ENCODE results near the gene FNDC11.

The FNDC11 gene

DNA sequence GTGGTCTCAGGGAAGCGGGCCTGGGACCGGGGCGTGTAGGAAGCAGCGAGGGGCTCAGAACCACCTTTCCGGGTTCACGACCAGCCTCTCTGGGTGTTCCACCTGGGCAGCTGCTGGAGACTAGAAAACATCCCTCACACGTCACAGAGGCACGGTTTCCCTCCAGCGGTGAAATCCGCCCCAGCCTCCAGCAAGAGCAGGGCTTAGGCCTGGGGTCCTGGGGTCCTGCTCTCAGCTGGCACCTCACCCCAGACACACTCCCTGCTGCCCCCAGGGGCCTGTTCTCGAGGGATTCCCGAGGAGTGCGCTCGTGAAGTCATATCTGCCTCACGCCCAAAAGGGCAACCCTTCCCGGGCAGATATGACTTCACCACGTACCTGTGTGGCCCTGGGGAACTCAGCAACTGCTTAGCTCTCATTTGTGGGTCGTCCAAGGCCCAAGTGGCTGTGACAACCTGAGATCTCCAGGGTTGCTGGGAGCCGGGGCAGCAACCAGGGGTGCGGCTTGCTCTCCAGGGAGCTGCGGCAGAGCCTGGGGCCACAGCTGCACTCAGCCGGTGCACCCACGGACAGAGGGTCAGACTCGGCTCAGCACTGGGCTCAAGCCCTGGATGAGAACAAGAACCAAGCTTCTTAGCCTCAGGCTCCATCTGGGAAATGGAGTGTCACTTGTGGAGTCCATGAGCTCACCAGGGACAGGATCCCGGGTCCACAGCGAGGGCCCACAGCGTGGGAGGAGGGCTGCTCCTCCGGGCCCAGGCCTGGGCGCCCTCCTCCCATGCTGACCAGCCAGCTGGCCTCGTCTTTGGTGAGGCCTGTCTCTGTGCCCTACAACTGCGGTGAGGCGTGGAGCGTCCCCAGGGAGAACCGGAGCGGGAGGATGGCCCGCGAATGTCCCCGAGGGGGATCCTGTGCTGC is 661 bp downstream of the FNDC11 start:
- DNase-seq = peak; percentile 40

DNA sequence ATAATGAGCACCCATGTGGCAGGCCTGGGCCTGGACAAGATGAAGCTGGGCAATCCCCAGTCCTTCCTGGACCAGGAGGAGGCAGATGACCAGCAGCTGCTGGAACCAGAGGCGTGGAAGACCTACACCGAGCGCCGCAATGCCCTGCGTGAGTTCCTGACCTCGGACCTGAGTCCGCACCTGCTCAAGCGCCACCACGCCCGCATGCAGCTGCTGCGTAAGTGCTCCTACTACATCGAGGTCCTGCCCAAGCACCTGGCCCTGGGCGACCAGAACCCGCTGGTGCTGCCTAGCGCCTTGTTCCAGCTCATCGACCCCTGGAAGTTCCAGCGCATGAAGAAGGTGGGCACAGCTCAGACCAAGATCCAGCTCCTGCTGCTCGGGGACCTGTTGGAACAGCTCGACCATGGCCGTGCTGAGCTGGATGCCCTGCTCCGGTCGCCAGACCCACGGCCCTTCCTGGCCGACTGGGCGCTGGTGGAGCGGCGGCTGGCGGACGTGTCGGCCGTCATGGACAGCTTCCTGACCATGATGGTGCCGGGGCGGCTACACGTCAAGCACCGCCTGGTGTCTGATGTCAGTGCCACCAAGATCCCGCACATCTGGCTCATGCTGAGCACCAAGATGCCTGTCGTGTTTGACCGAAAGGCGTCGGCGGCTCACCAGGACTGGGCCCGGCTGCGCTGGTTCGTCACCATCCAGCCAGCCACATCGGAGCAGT is 1.9 kb downstream of the FNDC11 start:
- no peak for DNase-seq

DNA sequence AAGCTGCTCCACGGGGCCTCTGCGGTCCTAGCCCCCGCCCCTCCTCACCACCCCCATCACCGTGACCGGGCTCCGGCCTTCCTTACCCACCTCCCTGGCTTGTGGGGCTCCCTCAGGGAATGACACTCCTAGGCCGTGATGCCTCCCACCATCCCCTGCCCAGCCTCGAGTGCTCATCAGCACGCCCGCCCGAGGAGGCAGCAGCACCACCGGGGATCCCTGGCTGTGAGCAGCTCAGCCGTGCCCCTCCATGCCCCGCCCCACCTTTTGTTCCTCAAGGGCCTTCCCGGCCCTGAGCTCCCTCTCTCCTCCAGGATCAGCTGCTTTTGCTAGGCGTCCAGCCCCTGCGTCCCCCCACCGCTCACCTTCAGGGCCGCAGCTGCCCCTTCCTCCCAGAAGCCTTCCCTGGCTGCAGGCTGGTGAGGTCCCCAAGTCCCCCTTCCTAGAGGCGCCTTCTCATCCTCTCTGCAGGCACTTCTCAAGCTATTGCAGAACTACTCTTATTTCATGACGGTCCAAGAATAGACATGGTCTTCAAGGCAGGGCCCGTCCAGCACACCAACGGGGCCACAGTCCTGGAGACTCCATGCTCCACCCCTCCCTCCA is 3.0 kb downstream of the FNDC11 start:
- DNase-seq = no peak

DNA sequence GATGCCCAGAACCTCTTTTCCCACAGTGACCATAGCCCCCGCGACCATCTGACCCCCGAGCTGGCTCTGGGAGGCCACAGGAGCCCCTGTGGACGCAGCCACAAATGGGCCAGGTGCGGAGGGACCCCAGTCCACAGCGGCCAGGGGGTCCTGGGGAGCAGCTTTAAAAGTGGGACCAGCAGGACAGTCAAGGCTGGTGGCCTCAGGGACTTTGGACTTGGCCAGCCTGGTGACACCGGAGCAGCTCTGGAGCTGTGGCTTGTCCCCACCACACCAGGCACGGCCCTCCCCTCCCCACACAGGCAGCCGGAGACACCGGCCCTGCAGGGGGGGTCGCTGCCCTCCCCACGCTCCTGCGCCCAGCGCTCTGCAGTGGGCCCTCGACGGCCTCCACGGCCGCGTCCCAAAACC is 3.5 kb downstream of the FNDC11 start:
- no peak for DNase-seq

DNA sequence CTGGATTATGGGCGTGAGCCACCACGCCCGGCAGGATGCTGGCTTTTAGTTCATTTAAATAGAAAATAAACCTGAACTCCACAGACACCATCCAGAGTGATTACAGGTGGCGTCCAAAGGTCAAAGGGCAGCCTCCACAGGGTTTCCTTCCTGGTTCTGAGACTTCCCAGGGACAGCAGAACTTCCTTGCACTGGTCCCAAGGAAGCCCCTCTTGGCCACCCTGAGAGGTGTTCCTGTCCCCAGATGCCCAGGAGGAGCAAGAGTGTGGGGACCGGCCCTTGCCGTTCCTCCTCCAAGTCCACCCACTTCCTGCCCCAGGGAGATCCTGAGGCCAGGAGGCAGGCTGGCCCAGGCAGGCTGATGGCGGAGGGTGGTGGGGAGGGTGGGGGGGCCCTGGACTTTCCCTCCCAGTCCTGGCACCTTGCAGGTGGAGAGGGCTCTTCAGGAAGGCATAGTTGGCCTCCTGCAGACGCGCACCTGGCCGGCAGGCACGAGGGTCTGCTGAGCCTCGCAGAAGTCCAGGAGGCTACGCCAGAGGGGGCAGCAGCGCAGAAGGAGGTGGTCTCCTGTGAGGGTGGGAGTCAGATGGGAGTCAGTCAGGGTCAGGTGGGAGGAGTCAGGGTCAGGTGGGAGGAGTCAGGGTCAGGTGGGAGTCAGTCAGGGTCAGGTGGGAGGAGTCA is 5.0 kb downstream of the FNDC11 start:
- no peak for DNase-seq

DNA sequence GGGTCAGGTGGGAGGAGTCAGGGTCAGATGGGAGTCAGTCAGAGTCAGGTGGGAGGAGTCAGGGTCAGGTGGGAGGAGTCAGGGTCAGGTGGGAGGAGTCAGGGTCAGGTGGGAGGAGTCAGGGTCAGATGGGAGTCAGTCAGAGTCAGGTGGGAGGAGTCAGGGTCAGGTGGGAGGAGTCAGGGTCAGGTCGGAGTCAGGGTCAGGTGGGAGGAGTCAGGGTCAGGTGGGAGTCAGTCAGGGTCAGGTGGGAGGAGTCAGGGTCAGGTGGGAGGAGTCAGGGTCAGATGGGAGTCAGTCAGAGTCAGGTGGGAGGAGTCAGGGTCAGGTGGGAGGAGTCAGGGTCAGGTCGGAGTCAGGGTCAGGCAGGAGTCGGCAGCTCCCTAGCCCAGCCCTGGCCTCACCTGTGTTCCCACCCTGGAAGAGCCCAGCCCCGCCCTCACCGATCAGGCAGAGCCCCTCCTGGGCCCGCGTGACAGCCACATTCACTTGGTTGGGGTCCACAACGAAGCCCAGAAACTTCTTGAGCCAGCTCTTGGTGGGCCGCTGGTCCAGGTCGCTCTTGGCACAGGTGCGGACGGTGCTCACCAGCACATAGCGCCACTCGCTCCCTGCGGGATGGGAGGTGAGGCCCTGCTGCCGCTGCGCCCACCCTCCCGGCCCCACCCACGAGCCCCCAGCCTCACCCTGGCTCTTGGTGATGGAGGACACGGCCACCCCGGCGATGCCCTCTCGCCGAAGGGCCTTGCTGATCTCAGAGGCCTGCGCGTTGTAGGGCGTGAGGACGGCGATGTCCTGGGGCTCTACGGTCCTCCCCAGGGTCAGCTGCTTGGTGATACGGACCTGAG is 5.8 kb downstream of the FNDC11 start:
- DNase-seq = peak; percentile 74

DNA sequence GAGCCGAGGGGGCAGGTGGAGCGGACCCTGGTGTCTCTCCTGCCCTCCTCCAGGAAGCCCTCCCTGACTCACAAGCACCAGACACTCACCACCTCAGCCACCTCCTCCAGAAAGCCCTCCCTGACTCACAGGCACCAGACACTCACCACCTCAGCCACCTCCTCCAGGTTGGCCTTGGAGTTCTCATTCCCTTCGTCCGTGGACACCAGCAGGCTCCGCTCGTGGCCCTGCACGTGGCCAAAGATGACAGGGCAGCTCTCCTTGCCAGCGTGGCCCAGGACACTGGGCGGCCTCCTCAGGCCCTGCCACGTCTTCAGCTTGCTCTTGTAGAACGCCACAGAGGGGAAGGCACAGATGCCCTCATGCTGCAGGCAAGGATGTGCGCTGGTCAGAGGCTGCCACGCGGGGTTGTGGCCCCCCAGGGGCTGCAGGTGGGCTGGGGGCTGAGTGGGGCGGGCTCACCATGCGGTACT is 6.4 kb downstream of the FNDC11 start:
- DNase-seq = no peak

DNA sequence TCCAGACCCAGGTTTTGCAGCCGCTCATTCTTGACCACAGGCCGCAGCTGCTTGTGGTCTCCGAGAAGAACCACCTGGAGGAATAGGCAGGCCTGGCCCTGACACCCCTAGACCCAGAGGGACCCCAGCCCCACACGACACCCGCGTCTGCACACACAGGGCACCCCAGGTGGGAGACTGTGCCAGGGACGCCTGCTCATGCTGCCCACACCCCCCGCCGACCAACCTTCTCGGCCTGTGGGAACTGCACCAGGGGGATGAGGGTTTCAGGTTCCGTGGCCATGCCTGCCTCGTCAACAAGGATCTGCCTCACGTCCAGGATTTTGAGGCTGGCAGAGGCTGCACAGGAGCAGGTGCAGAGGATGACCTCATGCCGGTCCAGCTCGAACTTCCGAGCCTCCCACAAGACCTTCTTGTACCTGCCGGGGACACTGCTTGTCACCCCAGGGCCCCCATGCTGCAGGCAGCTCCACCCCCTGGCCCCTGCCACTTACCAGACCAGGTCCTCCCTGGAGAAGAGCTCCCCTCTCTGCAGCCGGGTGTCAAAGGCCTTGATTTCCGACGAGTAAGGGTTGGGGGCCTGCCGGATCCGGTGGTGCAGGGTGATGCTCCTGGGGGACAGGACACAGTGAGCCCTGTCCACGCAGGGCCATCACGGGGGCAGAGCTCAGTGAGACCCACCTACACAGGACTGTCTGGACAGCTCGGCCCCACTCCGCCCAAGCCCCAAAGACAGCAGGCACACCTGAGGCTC is 7.1 kb downstream of the FNDC11 start:
- no peak for DNase-seq

DNA sequence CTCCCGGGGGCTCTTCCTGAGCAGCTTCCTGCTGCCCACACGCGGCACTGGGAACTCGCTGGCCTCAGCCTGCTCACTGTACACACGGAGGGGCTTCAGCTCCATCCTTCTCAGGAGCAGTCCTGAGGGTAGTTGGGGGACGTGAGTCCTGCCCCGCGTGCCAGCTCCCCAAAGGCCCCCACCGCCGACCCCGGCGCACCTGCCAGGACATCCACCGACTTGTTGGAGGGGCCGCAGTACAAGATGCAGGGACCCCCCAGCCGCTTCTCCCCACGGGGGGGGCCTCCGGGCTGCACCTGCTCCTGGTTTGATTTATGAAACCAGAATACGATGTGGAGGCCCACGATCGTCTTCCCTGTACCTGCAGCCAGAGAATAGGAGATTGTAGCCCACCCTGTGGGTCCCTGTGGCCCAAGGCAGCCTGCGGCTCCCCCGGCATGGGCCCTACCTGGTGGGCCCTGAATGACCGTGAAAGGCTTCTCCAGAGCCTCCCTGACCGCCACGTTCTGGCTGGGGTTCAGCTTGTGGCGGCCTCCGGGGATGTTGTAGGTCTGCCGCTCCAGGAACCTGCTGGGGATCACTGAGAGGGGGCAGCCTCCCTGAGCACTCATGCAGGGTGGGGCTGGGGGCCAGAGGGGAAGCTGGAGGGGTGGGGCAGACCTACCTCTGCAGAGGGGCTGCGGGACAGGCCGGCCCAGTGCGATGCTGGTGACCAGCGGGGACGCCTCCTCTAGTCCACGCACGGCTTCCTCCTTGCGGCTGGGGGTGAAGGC is 7.9 kb downstream of the FNDC11 start:
- no peak for DNase-seq

DNA sequence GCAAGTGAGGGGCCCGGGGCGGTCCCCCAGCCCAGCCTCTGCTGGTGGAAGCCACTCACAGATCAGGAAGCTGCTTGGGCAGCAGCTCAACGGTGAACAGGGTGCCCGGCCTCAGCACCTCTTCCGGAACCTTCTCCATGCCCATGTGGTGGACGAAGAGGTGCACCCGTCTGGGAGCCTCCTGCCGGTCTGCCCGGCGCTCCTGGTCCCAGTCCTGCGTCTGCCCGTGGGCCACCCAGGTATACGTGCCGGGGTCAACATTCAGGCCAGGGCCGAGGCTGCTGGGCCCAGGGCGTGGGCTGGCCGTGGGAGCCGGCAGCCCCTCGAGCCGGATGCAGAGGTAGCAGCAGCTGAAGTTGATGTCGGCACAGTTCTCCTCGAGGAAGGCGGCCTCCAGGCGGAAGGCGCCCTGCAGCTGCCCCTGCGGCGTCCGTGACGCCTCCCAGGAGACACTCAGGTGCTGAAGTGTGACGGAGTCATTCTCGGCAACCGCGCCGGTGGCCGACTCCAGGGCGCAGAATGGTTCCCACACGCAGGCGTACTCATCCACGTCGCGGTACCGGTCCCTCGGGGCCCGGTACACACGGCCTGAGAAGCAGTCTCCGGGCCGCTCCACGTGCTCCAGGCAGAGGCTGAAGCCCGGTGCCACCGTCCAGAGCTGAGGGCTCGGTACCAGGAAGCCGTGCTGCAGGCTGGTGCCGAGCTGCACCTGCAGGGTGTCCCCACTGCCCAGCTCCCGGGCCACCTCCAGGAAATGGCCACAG is 8.7 kb downstream of the FNDC11 start:
- no peak for DNase-seq

DNA sequence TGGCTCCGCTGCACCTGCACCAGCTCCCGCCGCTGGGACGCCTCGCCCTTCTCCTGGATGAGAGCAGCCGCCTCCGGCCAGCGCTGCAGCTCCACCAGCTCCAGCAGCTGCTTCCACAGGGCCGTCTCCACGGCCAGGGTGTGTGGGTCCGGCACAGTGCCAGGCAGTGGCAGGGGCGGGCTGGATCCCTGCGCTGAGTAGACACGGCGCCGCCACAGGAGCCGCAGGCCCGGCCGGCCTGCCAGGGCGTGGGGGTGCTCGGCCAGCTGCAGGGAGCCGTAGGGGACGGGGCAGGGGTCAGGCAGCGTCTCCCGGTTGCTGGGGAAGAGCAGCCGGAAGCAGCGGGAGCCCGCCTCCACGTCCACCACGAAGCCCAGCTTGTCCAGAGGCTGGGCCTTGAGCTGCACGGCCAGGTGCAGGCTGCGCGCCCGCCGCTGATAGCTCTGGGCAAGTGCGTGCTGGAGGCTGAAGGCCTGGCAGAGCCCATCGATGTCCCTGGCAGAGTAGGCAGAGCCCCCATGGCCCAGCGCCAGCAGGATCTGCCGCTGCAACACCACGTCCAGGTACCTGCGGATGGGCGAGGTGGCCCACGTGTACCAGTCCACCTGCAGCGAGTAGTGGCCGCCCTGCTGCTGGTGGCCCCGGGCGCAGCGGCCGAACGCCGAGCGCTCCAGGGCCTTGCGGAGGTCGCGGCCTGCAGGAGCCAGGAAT is 9.4 kb downstream of the FNDC11 start:
- no peak for DNase-seq

DNA sequence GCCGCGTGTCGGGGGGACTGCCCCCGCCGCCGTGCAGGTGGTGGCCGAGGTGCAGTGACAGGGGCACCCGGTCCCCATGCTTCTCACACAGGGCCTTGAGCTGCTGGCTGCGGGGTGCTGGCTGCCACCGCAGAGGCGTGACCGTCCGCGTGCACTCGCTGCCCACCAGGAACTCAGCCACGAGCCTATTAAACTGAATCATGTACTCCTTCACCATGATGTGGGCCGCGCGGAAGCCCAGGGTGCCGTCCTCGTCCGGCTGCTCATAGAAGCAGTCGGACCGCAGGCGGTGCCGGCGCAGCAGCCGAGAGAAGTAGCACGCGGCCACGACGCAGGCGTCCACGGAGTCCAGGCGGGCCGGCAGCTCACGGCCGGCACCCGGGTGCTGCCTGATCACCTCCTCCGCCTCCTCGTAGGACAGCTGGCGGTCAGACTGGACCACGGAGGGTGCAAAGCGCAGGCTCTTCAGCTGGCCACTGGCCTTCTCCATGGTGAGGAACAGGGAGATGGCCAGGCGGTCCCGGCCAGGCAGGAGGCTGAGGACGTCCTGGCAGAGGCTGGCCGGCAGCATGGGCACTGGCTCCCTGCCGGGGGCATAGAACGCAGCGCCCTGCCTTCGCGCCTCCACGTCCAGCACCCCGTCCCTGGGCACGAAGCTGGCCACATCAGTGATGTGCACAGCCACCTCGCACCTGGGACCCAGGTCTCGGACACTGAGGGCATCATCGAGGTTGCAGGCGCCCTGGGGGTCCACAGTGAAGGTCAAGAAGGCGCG is 10.3 kb downstream of the FNDC11 start:
- DNase-seq = no peak

DNA sequence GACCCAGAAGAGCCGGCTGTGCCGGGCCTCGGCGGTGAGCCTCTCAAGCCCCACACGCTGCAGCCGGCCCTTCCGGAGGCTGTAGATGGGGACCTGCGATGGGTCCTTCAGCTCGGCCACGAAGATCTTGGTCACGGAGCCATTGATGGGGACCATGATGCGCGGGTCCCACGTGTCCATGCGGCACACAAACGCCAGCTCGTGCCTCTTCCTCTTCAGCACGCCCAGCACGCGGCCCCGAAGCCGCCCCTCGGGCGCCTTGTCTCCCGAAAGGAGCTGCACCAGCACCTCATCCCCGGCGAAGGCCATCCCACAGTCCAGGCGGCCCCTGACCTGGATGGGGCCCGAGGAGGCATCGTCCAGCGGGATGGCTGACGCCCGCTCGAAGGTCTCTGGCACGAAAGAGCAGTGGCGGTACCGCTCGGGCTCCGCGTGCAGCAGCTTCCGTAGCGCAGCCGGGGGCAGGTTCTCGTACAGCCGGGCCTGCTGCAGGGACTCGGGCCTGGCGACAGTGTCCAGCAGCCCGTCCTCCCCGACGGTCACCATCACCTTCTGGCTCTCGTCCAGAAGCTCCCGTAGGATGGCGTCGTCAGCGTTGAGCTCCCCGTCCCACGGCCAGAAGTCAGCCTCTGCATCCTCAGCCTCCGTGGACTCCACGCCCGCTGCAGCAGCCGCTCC is 11.2 kb downstream of the FNDC11 start:
- DNase-seq = no peak

DNA sequence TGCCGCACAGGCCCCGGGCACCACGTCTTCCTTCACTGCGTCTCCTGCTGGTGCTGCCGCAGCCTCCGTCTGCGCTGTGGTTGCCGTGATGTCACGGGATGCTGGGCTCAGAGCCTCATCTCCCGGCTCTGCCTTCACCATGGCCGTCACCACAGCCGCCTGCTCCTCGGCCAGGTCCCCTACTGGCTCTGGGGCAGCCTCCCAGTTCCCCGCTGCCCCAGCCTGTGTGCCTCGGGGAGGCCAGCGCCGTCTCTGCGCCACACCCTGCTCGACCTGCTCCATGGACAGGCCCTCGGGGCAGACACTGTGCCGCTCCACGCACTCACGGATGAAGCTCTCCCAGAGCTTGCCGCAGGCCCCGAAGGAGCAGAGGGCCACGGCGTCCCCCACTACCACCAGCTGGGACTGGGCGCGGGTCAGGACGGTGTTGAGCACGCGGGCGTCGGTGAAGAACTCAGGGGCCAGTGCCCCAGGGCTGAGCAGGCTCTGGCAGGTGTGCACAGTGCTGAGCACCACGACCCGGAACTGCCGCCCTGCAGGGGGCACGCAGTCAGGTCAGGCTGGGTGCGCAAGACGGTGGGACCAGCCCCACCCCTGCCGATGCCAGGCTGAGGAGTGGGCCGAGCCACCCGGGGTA is 11.9 kb downstream of the FNDC11 start:
- DNase-seq = no peak

DNA sequence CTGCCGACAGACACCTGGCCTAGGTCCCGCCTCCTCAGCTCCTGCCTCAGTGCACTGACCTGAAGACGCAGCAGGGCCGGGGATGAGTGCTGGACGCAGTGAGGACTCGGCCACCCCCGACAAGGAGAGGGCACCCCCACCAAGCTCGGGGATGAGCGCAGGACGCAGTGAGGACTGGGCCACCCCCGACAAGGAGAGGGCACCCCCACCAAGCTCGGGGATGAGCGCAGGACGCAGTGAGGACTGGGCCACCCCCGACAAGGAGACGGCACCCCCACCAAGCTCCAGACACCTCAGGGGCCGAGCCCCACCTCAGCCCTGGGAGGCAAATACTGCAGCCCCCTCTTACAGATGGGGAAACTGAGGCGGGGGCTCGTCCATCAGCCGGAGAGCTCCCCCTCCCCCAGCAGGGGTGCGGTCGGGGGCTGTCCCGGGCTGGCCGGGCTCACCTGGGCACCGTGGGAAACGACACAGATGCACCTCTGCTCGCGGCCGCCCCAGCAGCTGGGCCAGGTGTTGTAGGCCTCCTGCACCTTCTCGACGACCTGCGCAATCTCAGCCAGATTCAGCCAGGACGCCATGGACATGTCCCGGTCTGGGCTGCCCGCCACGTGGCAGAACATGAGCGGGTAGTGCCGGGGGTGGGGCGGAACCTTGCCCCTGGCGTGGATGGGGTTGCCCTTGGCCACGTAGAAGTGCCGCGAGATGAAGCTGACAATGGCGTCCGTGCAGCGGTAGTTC is 12.6 kb downstream of the FNDC11 start:
- no peak for DNase-seq

DNA sequence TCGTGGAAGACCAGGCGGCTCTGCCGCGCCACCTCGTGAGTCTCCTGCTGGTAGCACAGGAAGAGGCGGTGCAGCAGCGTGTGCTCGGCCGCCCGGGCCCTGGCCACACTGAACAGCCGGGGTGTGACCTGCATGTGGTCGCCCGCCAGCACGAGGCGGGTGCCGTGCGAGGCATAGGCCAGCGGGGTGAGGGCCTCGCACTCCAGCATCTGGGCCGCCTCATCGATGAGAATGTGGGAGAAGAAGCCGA is 13.1 kb downstream of the FNDC11 start:
- DNase-seq = peak; percentile 32
